H1 (cell line): Measurements from ENCODE around the gene CC2D2A. TPM values are rescaled to one million over a fixed set of nuclear protein-coding genes. Genes with fewer than 3 reads are reported as not detected.

Experiments used
- CTCF ChIA-PET: fragments of 300-600 bp; sonication (Branson Sonifier 250); formaldehyde crosslinking; loops from one replicate; lab custom pipeline; 2021; ENCODE audit not compliant: partially characterized antibody; lab: Charles Lee
- POLR2A ChIA-PET: fragments of 300-600 bp; sonication (Branson Sonifier 250); formaldehyde crosslinking; loops from one replicate; lab custom pipeline; 2021; ENCODE audit warnings: inconsistent platforms; ENCODE audit not compliant: partially characterized antibody; lab: Charles Lee
- DNase-seq, 2 experiments: peaks; one replicate each; pipeline versions ENCODE4 v3.0.0 to v3.0.0-alpha.2; 2010 to 2022; ENCODE audit warnings: low spot score in 2 of 2, low read depth in 1 of 2, mixed read lengths in 1 of 2
- FAIRE-seq: peaks from 2 replicates; lab custom pipeline; 2011; peaks lifted over from hg19 to GRCh38; lab: Jason Lieb, UNC
- H2AFZ ChIP-seq: 2 replicates; pipeline ENCODE4 v1.8.1; 2012; ENCODE audit warnings: low read length, inconsistent platforms
- H2AK5ac ChIP-seq: 2 replicates; pipeline ENCODE4 v1.6.1; 2013; ENCODE audit warnings: low read depth, low read length
- H2BK120ac ChIP-seq: replicated peaks from 2 replicates; pipeline ENCODE3; 2013; ENCODE audit warnings: low read depth, low read length, inconsistent platforms
- H2BK12ac ChIP-seq: 2 replicates; pipeline ENCODE4 v1.6.1; 2013; ENCODE audit warnings: low read depth, low read length
- H2BK15ac ChIP-seq: 2 replicates; pipeline ENCODE4 v1.6.1; 2013; ENCODE audit warnings: low read length
- H2BK20ac ChIP-seq: 2 replicates; pipeline ENCODE4 v1.6.1; 2013; ENCODE audit warnings: low read length
- H2BK5ac ChIP-seq: 2 replicates; pipeline ENCODE4 v1.6.1; 2013; ENCODE audit warnings: low read depth, low read length
- H3K14ac ChIP-seq: 2 replicates; pipeline ENCODE4 v1.6.1; 2013; ENCODE audit warnings: inconsistent platforms; ENCODE audit not compliant: insufficient read length
- H3K18ac ChIP-seq: 2 replicates; pipeline ENCODE4 v1.6.1; 2013; ENCODE audit warnings: low read length; ENCODE audit errors: extremely low read depth
- H3K23ac ChIP-seq: 2 replicates; pipeline ENCODE4 v1.6.1; 2013; ENCODE audit warnings: inconsistent platforms; ENCODE audit not compliant: insufficient read length
- H3K23me2 ChIP-seq: 2 replicates; pipeline ENCODE4 v1.6.1; 2013; ENCODE audit warnings: low read depth, low read length
- H3K27ac ChIP-seq: 2 replicates; pipeline ENCODE4 v1.6.1; 2011; ENCODE audit warnings: low read depth, low read length, inconsistent platforms
- H3K27me3 ChIP-seq, 4 experiments: replicated peaks in 1 of 4; 1 replicate in 1 of 4; 2 replicates in 3 of 4; pipeline versions ENCODE4 v1.6.1 to v1.8.1; 2011 to 2013; ENCODE audit warnings: low read length in 3 of 4, mild to moderate bottlenecking in 3 of 4, inconsistent platforms in 2 of 4, mixed read lengths in 2 of 4, moderate library complexity in 1 of 4; ENCODE audit not compliant: control insufficient read depth in 3 of 4, insufficient read depth in 3 of 4; ENCODE audit errors: extremely low read depth in 1 of 4
- H3K36me3 ChIP-seq, 4 experiments: 2 replicates each; pipeline versions ENCODE4 v1.6.1 to v1.8.1; 2011 to 2013; ENCODE audit warnings: mild to moderate bottlenecking in 4 of 4, low read length in 3 of 4, moderate library complexity in 2 of 4, control low read depth in 1 of 4, inconsistent platforms in 1 of 4; ENCODE audit not compliant: insufficient read depth in 4 of 4, control insufficient read depth in 2 of 4
- H3K4ac ChIP-seq: replicated peaks from 2 replicates; pipeline ENCODE3; 2013; ENCODE audit warnings: low read length, low read depth, mixed read lengths, inconsistent platforms; ENCODE audit not compliant: insufficient read length
- H3K4me1 ChIP-seq, 4 experiments: replicated peaks in 1 of 4; 1 replicate in 1 of 4; 2 replicates in 3 of 4; pipeline versions ENCODE4 v1.6.1 to v1.8.1; 2011 to 2013; ENCODE audit warnings: low read length in 3 of 4, inconsistent platforms in 2 of 4, mixed read lengths in 1 of 4; ENCODE audit not compliant: insufficient read depth in 4 of 4, control insufficient read depth in 3 of 4
- H3K4me2 ChIP-seq, 2 experiments: 2 replicates each; pipeline versions ENCODE4 v1.6.1 to v1.8.1; 2011 to 2013; ENCODE audit warnings: low read depth in 2 of 2, low read length in 2 of 2, control low read depth in 1 of 2, inconsistent platforms in 1 of 2, mild to moderate bottlenecking in 1 of 2; ENCODE audit not compliant: insufficient read depth in 1 of 2
- H3K4me3 ChIP-seq, 4 experiments: fragments of 200-600, 300-600 bp in 1 of 4; sonication (generic), shearing (Covaris generic), sonication (Bioruptor Twin) in 1 of 4; 2 replicates each; pipeline versions ENCODE4 v1.5.1 to v1.8.1; 2011 to 2016; ENCODE audit warnings: low read length in 4 of 4, low read depth in 3 of 4, control low read depth in 2 of 4, inconsistent platforms in 2 of 4, mild to moderate bottlenecking in 2 of 4, mixed read lengths in 1 of 4, moderate library complexity in 1 of 4; ENCODE audit not compliant: insufficient read depth in 2 of 4; ENCODE audit errors: extremely low read depth in 1 of 4
- H3K56ac ChIP-seq: replicated peaks from 2 replicates; pipeline ENCODE3; 2013; ENCODE audit warnings: low read depth, mild to moderate bottlenecking, mixed read lengths, low read length, inconsistent platforms; ENCODE audit not compliant: insufficient read length
- H3K79me1 ChIP-seq: 2 replicates; pipeline ENCODE4 v1.6.1; 2013; ENCODE audit warnings: low read depth, low read length, control low read depth
- H3K79me2 ChIP-seq, 2 experiments: 2 replicates each; pipeline versions ENCODE4 v1.6.1 to v1.8.1; 2012 to 2013; ENCODE audit warnings: low read length in 2 of 2, mild to moderate bottlenecking in 2 of 2, inconsistent platforms in 1 of 2; ENCODE audit not compliant: insufficient read depth in 2 of 2, control insufficient read depth in 1 of 2
- H3K9ac ChIP-seq, 4 experiments: replicated peaks in 1 of 4; 1 replicate in 1 of 4; 2 replicates in 3 of 4; pipeline versions ENCODE4 v1.6.1 to v1.8.1; 2011 to 2013; ENCODE audit warnings: low read depth in 3 of 4, low read length in 3 of 4, control low read depth in 2 of 4, mild to moderate bottlenecking in 2 of 4, moderate library complexity in 2 of 4, inconsistent platforms in 1 of 4; ENCODE audit errors: extremely low read depth in 1 of 4
- H3K9me3 ChIP-seq, 2 experiments: 2 replicates each; pipeline versions ENCODE4 v1.6.1 to v1.8.1; 2012 to 2013; ENCODE audit warnings: mild to moderate bottlenecking in 2 of 2, moderate library complexity in 2 of 2, control low read depth in 1 of 2, inconsistent platforms in 1 of 2, low read depth in 1 of 2, low read length in 1 of 2, mixed read lengths in 1 of 2; ENCODE audit not compliant: insufficient read depth in 2 of 2
- H4K20me1 ChIP-seq, 2 experiments: replicated peaks in 1 of 2; 2 replicates each; pipeline versions ENCODE3 to v1.8.1; 2011 to 2013; ENCODE audit warnings: inconsistent platforms in 2 of 2, low read length in 2 of 2, mild to moderate bottlenecking in 1 of 2; ENCODE audit not compliant: insufficient read depth in 2 of 2, control insufficient read depth in 1 of 2
- H4K5ac ChIP-seq: 2 replicates; pipeline ENCODE4 v1.6.1; 2013; ENCODE audit warnings: low read length, low read depth, mixed read lengths, inconsistent platforms; ENCODE audit not compliant: insufficient read length
- H4K8ac ChIP-seq: 2 replicates; pipeline ENCODE4 v1.8.0; 2013; ENCODE audit warnings: mild to moderate bottlenecking, moderate library complexity, low read length, inconsistent platforms; ENCODE audit not compliant: insufficient read depth; ENCODE audit errors: extremely low read depth
- H4K91ac ChIP-seq: replicated peaks from 2 replicates; pipeline ENCODE3; 2013; ENCODE audit warnings: low read length, mixed read lengths, inconsistent platforms; ENCODE audit not compliant: insufficient read length
- CHD1 ChIP-seq: IDR thresholded peaks from 2 replicates; pipeline ENCODE4 v1.6.1; 2012; ENCODE audit warnings: low read depth, low read length, improper control_type of control experiment
- CREB1 ChIP-seq: IDR thresholded peaks from 2 replicates; pipeline ENCODE4 v1.6.1; 2012; ENCODE audit warnings: inconsistent platforms
- CTBP2 ChIP-seq: IDR thresholded peaks from 2 replicates; pipeline ENCODE4 v1.7.0; 2011; ENCODE audit warnings: borderline replicate concordance, mild to moderate bottlenecking, moderate library complexity, mixed read lengths, low read length; ENCODE audit not compliant: insufficient read depth, insufficient read length
- MAFK ChIP-seq: IDR thresholded peaks from 2 replicates; pipeline ENCODE4 v1.6.1; 2012; ENCODE audit warnings: low read depth, mild to moderate bottlenecking, improper control_type of control experiment, low read length
- NRF1 ChIP-seq: IDR thresholded peaks from 2 replicates; pipeline ENCODE4 v1.6.1; 2011; ENCODE audit warnings: mild to moderate bottlenecking, low read depth, low read length, improper control_type of control experiment
- POU5F1 ChIP-seq: IDR thresholded peaks from 2 replicates; pipeline ENCODE4 v1.6.1; 2011; ENCODE audit warnings: low read depth, mild to moderate bottlenecking, low read length, moderate library complexity
- SP4 ChIP-seq: IDR thresholded peaks from 2 replicates; pipeline ENCODE4 v1.6.1; 2012; ENCODE audit warnings: low read length, inconsistent platforms
- TAF1 ChIP-seq: IDR thresholded peaks from 2 replicates; pipeline ENCODE4 v1.6.1; 2011; ENCODE audit warnings: mild to moderate bottlenecking, low read depth, low read length
- YY1 ChIP-seq: IDR thresholded peaks from 2 replicates; pipeline ENCODE4 v1.6.1; 2011; ENCODE audit warnings: low read depth, mild to moderate bottlenecking, low read length
- WGBS, 2 experiments: shearing (Covaris generic) in 1 of 2; methylation state at CpG; one replicate each; pipeline versions ENCODE4 v1.1.6 to v1.1.7; 2013 to 2015; ENCODE audit warnings: low lambda C conversion rate in 2 of 2, mixed read lengths in 2 of 2, inconsistent platforms in 1 of 2, low coverage in 1 of 2, missing lambda C conversion rate in 1 of 2; ENCODE audit not compliant: insufficient replicate concordance in 2 of 2, insufficient coverage in 1 of 2, insufficient read length in 1 of 2; ENCODE audit errors: extremely low coverage in 1 of 2, missing lambda C conversion rate in 1 of 2; 5-methylcytosine and 5-hydroxymethylcytosine counted together
- polyA plus RNA-seq, 7 experiments: library from polyadenylated mRNA; depleted of rRNA in 3 of 7; stranded (reverse) in 5 of 7; unstranded in 2 of 7; fragments of >200 nt in 5 of 7; fragments of 200-250 nt in 2 of 7; gene quantifications; 1 replicate in 5 of 7; 2 replicates in 1 of 7; 4 replicates in 1 of 7; pipeline versions ENCODE4 v1.2.1 to v1.2.3, GENCODE V29; 2011 to 2013; ENCODE audit warnings: missing spikeins in 2 of 7, mixed read lengths in 2 of 7
- total RNA-seq: library from RNA; stranded (reverse); fragmentation: NEBNext Ultra II Directional; extraction: Animal tissue kit (Norgen Biotek cat#: 25700); gene quantifications from 2 replicates; pipeline ENCODE4 v1.2.1, GENCODE V29; 2021
- TF ChIP-seq, protein P1 (sequence below): IDR thresholded peaks from 2 replicates; pipeline ENCODE4 v1.6.1; 2011; ENCODE audit warnings: low read depth, mild to moderate bottlenecking, low read length; ENCODE audit not compliant: insufficient read depth

The CC2D2A gene
- total and polyA plus RNA-seq, 2 of the 8 experiments (the other 6 are each of a cell fraction or from before 2014, with no cell fraction given) = 11.0 to 12.2 TPM

DNA sequence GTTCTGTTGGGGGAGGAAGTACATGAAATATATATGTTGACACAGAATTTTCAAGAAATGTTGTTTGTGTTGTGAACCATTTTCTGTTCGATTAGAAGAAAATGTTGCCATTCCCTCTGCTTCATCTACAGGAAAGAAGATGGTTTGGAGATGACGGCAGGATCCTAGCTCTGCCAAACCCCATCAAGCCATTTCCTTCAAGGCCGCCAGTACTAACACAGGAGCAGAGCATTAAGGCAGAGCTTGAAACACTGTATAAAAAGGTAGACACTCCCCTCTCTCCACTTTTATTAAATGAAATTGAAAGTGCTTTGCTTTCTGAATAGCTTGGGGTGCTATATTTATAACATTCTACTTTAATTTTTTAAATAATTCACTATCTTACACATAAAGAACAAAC is 46.8 kb downstream of the CC2D2A start:
- WGBS, 2 experiments = 92% methylated on average over 3 of the region's 3 CpGs; no CpG with 5 or more reads in 1 of the 2 experiments
- H3K23ac ChIP-seq = no peak overlapping the region
- ChIA-PET CTCF (no interaction called here), POLR2A (no interaction called here)
- H3K18ac ChIP-seq = no peak overlapping the region
- H4K20me1 ChIP-seq = no peaks in the 10 kb centered on the region
- no peak overlapping the region for H2AFZ ChIP-seq
- H2BK120ac ChIP-seq = no peak overlapping the region
- no peak overlapping the region for H2AK5ac ChIP-seq
- H3K27me3 ChIP-seq = no peaks in the 10 kb centered on the region
- H2BK15ac ChIP-seq = no peak overlapping the region
- no peak overlapping the region for H4K8ac ChIP-seq
- H2BK12ac ChIP-seq = no peak overlapping the region
- no peak overlapping the region for H3K4me3 ChIP-seq
- no peak overlapping the region for H3K4ac ChIP-seq
- no peak overlapping the region for H2BK20ac ChIP-seq
- FAIRE-seq = no peak
- no peak overlapping the region for H3K9ac ChIP-seq
- no peak overlapping the region for H3K14ac ChIP-seq
- no peak overlapping the region for H4K91ac ChIP-seq
- DNase-seq = no peak
- peaks cover 0 to 29% (median 6%) of the 10 kb centered on the region in 4 experiments; a peak in 5 of 8 replicates for H3K36me3 ChIP-seq
- H3K4me1 ChIP-seq = no peaks in the 10 kb centered on the region
- H3K23me2 ChIP-seq = no peaks in the 10 kb centered on the region; the same call in 1 of the 2 replicates
- no peak overlapping the region for H2BK5ac ChIP-seq
- no peak overlapping the region for H3K56ac ChIP-seq
- H3K79me1 ChIP-seq = no peaks in the 10 kb centered on the region
- peaks cover 8 to 9% of the 10 kb centered on the region in 2 experiments; a peak in 1 of 4 replicates for H3K9me3 ChIP-seq
- no peaks in the 10 kb centered on the region for H3K79me2 ChIP-seq
- no peak overlapping the region for H4K5ac ChIP-seq
- H3K4me2 ChIP-seq = no peak overlapping the region
- H3K27ac ChIP-seq = no peak overlapping the region
- no peak for TF ChIP-seq YY1
- TF ChIP-seq SP4 = no peak
- TF ChIP-seq MAFK = no peak
- TF ChIP-seq CREB1 = no peak
- no peak for TF ChIP-seq CHD1
- no peak for TF ChIP-seq TAF1
- no peak for TF ChIP-seq POU5F1
- no peak for TF ChIP-seq CTBP2
- TF ChIP-seq, protein P1, sequence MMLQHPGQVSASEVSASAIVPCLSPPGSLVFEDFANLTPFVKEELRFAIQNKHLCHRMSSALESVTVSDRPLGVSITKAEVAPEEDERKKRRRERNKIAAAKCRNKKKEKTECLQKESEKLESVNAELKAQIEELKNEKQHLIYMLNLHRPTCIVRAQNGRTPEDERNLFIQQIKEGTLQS = no peak
- TF ChIP-seq NRF1 = no peak
